OCI-M2 (cell line): ENCODE data around the gene SLC35G6.
"Not testable (repeated sequence)": the region's sequence is repeated elsewhere in the genome, so short reads cannot be mapped to it uniquely, and the experiment has no call there.

Source experiments
- DNase-seq: peaks from one replicate; lab custom pipeline; 2025; ENCODE audit not compliant: unreplicated experiment; lab: John Stamatoyannopoulos, UW

Gene SLC35G6

DNA sequence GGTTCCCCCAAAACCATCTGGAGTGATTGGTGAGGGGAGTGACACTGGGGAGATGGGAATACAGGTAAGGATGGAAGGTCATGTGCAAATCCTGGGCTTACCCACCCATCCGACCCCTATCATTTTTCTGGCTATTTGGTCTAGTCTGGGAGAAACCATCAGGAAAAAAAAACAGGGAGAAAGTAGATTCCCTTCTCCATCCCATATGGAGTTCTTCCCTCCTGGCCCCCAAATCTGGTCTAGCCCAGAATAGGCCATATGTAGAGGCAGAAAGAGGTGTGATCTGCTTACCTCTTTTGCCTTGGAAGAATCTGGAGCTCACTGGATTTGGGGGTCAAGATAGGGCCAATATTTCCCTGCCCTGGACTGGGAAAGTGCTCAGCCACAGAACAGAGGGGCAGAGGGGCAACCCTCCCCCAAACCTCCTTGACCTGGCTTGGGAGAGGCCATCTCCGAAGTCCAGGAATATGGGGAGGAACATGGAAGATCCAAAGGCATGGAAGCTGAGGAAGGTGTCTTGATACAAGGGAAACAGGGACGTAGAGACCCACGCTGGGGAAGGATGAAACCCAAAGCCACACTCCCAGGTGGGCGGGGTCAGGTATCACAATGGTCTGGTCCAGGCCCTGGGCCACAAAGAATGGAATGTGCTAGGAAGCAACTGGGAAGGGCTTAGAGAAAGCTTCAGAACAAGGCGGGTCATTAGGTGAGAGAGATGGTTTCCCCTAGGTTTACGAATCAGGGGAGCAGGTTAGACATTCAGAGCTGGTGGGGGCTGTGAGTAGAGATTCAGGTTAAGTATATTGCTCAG is 20.2 kb upstream of the SLC35G6 start:
- DNase-seq, result no peak

- DNase-seq, result no peak
Measured at GRCh38 chr17:7462474-7463371, 18.5 kb upstream of the SLC35G6 start.

DNA sequence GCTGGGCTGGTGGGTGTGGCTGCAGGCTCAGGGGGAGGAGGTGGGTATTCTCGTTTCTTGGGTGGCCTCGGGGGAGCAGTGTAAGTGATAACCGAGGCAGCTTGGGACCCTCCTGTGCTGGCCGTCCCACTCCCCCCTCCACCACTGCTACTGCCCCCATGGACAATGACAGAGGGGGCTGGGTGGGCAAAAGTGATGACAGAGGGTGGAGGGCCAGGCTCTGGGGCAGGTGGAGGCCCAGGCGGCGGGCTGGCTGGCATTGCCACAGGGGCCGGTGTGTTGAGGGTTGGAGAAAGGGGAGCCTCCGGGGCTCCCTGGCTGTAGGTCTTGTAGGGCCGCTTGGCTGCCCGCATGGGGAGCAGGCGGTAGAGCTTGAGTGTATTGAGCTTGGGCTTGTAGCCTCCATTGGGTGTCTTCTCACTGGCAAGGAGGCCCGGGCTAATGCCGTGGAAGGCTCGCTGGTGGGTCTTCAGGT is 17.8 kb upstream of the SLC35G6 start:
- no peak for DNase-seq

- DNase-seq, result no peak
Measured at GRCh38 chr17:7464081-7464480, 17.2 kb upstream of the SLC35G6 start.

DNA sequence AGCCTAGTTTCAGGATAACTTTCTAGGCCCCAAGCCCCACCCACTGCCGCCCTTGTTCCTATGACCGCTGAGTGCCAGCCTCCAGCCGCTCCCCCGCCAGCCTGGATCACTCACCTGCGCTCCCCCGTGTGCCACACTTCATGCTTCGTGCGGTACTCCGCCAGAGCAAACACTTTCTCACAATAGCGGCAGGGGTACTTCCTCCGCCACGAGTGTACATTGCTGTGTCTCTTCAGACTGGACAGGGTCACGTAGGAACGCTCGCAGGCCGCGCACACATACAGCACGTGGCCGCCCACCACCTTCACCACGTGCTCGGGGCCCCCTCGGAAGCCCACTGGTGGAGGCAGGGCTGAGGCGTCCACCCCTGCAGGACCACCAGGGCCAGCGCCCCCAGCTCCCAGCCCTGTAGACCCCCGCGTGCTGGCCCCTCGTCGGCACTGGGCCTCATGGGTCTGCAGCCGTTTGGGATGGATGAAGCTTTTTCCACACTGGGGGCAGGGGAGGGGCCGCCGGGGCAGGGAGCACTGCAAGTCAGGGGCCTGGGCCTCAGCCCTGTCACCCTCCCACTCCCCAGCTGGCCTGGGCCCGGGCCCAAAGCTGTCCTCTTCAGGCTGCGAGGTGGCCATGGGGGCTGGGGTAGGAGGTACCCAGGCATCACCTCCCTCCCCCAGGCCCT is 15.5 kb upstream of the SLC35G6 start:
- no peak for DNase-seq

GRCh38 chr17:7466318-7466638 is 15.0 kb upstream of the SLC35G6 start:
- DNase-seq, result no peak

GRCh38 chr17:7466639-7467341 is 14.5 kb upstream of the SLC35G6 start:
- DNase-seq, result no peak

DNA sequence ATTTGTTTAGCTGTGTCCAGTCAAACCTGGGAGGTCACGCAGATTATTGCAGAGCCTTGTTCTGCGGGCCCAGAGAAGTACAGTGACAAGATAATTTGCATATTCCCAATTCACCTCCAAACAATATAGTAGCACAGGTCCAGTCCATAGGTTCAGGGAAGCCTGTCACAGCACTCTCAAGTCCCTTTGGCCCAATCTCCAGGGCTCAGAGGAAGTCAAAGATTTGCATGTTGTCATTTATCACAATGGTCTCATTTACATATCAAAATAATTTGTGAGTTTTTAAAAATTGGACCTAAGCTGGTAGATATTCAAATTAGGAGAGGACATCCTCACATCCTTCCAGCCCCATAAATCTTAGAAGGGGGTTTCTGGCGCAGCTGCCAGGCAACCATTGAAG is 13.7 kb upstream of the SLC35G6 start:
- DNase-seq, result no peak

DNA sequence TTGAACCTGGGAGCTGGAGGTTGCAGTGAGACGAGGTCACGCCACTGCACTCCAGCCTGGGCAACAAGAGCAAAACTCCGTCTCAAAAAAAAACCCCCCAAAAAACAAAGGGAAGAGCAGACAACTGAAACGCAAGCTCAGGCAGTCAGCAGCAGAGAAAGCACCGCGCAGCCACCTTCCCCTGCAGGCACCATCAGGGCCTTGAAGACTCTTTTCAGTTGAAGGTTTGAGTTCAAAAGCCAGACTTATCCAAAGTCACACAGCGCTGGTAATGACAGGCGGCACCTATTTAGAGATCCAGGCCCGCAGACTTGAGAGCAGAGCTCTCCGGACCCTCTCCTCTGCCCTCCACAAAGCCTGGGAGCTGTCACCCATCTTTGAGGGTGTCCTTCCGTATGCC is 13.0 kb upstream of the SLC35G6 start:
- no peak for DNase-seq

DNA sequence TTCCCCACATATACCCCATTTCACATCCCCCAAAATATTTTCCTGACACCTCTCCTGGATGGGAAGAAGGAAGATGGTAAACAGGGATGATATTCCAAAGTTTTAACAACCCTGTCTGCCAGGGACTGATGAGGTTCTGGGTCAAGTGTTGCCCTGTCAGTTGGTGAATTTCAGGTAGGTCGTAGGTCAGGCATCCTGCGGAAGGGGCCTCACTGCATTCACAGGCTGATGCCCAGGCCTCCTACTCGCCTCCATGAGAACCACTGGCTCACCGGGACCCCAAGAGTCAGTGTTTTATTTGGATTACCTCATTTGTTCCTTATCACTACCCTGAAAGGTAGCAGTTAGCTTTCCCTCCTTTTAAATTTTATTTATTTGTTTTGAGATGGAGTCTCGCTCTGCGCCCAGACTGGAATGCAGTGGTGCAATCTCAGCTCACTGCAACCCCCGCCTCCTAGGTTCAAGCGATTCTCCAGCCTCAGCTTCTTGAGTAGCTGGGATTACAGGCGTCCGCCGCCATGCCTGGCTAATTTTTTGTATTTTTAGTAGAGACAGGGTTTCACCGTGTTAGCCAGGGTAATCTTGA is 12.3 kb upstream of the SLC35G6 start:
- DNase-seq, result no peak

- not testable (repeated sequence) for DNase-seq
Measured at GRCh38 chr17:7469843-7470242, 11.4 kb upstream of the SLC35G6 start.

DNA sequence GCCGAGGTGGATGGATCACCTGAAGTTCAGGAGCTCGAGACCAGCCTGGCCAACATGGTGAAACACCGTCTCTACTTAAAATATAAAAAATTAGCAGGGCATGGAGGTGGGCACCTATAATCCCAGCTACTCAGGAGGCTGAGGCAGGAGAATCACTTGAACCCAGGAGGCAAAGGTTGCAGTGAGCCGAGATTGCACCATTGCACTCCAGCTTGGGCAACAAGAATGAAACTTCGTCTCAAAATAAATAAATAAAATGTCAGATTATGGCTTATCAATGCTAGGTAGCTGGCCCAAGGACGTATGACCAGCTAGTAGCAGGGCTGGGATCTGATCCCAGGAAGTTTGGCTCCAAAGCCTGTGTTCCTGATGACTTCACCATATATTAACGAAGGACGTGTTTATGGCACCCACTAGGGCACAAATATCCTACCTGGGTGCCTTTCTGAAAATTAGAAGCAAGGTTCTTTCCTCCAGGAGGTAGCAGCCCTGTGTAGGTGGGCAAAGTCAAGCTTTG is 10.7 kb upstream of the SLC35G6 start:
- DNase-seq, result not testable (repeated sequence)

- DNase-seq, result no peak
Measured at GRCh38 chr17:7471729-7472128, 9.5 kb upstream of the SLC35G6 start.

DNA sequence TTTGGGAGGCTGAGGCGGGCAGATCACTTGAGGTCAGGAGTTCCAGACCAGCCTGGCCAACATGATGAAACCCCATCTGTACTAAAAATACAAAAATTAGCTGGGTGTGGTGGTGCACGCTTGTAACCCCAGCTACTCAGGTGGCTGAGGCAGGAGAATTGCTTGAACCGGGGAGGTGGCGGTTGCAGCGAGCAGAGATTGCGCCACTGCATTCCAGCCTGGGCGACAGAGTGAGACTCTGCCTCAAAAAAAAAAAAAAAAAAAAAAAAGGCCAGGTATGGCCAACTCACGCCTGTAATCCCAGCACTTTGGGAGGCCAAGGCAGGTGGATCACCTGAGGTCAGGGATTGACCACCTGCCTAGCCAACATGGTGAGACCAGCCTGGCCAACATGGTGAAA is 6.5 kb upstream of the SLC35G6 start:
- not testable (repeated sequence) for DNase-seq

DNA sequence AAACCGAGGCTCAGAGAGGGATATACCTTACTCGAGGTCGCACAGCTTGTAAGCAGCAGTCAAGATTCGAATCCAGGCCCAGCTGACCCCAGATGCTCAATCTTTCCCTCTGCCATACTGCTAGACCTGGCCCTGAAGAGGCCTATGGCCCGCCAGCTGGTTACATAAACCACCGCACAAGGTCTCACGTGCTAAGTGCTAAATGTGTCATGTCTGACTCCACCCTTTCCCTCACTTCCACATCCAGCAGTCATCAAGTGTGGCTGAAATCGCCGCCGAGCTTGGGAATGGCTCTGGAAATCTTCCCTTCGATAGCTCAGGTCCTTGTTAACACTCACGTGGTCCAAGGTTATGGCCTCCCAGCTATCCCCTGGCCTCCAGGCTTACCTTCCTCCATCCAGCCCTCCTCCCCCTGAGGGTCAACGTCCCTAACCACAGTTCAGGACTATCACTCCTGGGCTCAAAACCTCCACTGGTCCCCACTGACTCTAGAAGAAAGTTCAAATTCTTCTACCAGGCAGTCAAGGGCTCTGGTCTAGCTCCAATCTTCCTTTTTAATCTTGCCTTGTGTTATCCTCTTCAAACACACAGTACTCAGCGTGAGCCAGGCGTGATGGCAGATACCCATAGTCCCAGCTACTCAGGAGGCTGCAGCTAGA is 5.4 kb upstream of the SLC35G6 start:
- peak; percentile 62 for DNase-seq

DNA sequence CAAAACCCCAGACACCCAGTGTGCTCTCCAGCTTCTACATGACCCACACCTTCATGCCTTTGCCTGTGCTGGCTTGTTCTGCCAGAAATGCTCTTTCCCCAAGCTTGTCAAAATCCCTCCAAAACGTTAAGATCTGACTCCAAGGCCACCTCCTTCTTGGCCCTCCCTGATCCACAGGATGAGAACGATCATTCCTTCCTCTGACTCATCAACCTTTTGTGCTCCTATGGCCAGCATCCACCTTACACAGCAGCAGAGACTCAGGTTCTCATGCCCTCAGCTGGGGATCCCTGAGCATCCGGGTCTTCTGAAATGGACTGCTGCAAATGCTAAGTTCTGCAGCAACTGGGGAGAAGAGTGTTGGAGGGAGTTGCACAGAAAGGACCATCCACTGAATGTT is 4.8 kb upstream of the SLC35G6 start:
- no peak for DNase-seq

DNA sequence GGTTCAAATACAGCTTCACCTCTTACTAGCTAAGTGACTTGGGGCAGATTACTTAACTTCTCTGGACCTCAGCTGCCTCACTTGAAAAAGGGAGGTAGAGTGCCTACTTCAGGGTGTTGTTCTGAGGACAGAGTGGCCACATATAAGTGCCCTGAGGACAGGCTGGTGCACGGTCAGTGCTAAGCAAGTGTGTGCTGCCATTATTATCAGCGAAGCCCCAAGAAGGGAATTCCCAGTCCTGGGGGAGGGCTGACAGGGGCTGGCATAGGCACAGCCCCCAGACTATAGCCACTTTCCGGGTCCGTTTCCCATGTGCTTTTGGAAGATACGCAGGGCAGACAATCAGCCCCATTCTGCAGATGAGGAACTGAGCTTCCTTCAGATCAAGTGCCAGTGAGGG is 4.3 kb upstream of the SLC35G6 start:
- DNase-seq, result no peak

DNA sequence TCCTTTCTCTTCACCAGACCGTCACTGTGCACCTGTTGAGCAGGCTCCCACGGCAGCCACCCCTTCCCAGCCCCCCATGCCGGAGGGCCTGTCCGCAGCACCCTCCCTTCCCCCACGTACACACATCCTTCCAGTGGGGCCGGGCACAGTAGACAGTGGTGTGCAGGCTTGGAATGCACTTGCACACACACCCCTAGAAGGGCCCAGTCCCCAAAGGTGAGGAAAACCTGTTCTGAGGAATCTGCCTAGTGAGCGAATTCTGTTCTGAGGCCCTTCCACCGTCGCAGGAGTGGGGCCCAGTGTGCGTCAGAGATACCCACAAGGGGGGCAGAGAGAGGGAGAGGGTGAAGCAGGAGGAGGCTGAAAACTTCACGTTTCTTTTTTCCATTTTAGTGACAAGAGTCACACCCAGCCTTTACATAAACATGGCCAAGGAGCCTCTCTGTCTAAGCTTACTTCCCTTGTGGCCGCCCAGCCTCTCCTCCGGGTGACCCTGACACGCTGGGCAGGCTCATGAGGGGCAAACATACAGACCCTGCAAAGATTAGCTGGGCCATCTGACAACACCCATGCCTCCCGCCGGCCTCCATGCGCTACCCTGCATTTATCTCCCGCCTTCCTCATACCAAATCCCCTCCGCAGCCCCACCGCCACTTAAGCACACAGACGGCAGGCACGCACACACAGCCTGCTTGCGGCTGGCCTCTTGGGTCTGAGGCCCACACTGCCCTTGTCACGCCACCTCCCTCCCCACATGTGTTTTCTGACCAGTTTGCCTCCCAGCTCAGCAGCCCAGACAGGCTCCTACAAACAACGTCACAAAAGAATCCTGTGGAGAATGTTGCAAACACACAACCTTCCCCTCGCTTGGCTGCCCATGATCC is 3.6 kb upstream of the SLC35G6 start:
- no peak for DNase-seq
